GM21423 (cell line): Measurements from ENCODE around the gene NR4A3.
"Not testable (repeated sequence)": the region's sequence is repeated elsewhere in the genome, so short reads cannot be mapped to it uniquely, and the experiment has no call there.

ENCODE experiments used
- ATAC-seq: cut with Tn5 transposase; IDR thresholded peaks from one replicate; pipeline ENCODE4 v1.9.1; 2021; ENCODE audit warnings: mild to moderate bottlenecking, moderate library complexity; ENCODE audit not compliant: unreplicated experiment

The NR4A3 gene

DNA sequence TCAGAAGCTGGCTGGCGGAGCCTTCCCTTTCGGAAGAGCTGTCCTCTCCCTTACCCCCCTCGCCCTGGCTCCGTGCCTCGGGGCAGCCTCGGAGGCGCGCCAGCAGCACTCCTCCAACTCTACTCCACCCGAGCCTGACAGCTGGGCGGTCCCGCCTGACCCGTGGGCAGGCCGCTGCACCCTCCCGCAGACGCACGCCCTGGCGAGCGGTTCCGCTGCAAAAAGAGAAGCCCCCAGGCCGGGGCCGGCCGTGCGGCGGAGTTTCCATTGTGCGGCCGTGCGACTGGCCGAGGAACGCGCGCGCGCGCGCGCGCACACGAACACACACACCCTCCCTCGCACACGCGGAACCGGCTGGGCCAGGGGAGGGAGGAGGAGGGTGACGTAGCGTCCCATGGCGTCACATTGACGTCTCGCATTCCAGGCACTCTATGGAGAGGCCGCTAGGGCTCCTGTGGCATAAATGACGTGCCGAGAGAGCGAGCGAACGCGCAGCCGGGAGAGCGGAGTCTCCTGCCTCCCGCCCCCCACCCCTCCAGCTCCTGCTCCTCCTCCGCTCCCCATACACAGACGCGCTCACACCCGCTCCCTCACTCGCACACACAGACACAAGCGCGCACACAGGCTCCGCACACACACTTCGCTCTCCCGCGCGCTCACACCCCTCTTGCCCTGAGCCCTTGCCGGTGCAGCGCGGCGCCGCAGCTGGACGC is at the start of gene NR4A3:
NR4A3 (plus strand) TSS at position 490 of the 713 bp plus-strand sequence. CDS start 6,158 bp downstream, outside the sequence.
- ATAC-seq = peak; percentile 31

DNA sequence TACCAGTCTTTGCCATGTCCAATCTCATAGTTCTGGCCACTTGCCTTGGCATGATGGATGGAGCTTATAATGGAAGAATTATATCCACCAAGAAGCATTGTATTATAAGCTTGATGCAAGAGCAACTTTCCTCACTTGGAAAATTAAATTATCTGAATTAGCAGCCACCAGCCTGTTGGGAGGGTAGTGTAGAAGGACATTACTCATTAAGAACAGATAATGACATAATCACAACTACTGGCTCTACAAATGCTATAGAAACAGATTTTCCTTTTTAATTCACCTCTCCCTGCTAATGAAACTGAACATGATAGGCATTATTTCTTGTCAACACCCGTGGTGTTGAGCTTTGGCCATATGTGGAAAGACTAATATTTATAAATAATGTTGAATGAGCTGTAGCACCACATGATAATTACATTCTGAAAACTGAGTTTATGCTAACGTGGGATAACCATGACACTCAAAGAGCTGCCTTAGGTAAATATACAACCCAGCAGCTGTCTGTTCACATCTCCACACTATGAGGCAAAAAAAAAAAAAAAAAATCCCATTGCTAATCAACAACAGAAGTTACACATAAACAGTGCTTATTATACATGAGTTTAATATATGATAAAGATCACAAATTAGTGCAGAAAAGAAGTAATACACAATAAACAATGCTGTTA is 48.1 kb upstream of the NR4A3 start:
- no peak for ATAC-seq

DNA sequence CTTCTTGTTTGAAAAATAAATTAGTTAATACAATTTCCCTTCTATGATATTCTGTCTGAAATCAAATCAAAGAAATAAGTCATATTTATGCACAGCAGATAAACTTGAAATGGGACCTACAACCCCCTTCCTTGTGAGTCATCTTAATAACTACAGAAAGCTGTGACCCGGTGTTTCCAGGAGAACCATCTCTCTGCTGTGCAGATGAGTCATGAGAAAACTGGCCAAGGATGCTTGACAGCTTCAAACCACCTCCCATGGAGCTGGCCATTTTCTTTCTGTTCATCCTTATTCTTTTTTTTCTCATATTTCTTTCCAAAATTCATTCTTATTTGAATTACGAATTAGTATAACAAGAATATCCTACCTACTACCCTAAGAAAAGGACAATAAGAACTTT is 43.4 kb upstream of the NR4A3 start:
- no peak for ATAC-seq

DNA sequence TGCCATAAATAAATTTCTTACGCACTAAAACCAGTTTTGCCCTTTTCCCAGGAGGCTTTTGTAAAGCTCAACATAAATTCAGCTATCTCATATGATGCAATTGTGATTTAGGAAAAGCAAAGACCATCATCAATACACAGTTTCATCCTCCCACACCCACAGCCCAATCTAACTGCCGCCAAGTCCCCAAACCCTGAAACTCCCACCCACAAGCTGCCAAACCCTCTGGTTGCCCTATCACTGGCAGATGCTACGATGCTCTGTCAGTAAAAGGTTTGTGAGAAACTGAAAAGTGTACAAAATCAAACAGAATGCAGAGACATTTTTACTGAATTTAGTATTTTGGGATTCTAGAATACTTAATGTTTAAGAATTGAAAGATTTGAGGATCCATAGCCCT is 42.8 kb upstream of the NR4A3 start:
- no peak for ATAC-seq

DNA sequence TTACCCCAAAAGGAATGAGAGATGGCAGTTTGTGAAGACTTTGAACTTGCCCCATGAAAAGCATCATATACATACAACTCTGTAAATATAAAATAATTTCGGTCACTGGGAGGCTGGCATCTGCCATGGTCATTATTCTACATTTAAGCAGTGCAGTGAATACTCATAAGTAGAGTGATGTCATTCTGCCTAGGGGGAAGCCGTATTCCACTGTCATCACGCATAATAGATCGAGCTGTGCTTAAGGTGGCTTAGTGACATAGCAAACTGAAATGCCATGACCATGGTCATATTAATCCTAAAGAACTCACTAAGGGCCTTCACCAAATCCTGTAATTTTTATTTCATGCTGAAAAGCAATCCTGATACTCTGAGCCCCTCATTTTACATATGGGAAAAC is 42.4 kb upstream of the NR4A3 start:
- ATAC-seq = no peak

DNA sequence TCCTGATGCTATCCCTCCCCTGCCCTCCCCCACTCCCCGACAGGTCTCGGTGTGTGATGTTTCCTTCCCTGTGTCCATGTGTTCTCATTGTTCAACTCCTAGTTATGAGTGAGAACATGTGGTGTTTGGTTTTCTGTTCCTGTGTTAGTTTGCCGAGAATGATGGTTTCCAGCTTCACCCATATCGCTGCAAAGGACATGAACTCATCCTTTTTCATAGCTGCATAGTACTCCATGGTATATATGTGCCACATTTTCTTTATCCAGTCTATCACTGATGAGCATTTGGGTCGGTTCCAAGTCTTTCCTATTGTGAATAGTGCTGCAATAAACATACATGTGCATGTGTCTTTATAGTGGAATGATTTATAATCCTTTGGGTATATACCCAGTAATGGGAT is 39.3 kb upstream of the NR4A3 start:
- not testable (repeated sequence) for ATAC-seq

DNA sequence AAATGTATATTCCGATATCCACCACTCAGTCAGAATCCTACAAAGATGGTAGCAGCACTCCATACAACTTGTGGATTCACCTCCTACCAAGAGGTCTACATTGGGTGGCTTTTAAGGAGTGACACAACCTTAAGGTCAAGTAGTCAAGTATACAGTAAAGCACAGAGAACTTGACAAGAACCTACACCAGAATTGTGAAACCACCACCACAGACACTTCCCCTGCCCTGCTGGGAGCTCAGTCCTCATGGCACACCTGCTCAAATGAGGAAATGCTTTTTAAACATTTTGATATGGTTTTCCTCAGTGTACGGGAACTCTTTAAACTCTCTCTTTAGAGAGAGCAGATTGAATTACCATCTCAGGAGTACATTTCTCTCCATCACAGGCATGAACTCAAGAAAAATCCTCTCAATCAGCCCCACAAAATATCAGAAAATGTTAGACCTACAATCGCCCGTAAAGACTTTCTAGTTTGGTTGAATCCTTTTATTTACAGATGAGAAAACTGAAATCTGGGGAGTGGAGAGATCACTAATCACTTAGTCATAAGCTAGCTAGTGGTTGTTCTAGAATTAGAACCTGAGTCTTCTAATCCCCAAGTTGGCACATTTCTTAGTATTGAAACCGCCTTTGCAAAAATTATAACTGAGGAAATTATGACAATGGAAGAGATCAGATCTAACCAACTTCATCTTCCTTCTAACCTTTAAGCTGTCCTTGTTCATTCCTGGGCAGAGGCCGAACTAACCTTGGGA is 38.5 kb upstream of the NR4A3 start:
- ATAC-seq = no peak

DNA sequence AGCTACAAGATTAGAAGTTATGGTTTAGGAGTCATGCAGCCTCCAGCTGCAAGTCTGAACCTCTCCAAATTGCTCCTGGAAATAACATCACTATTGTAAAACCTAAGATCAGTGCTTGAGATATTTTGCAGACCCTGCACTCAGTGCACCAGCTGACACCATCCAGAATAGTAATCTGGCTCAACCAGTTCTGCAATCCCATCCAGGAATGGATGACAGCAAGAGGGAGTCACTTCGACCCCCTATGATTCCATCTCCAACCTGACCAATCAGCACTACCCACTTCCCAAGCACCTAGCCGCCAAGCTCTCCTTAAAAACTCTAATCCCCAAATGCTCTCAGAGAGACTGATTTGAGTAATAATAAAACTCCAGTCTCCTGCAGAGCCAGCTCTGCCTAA is 37.9 kb upstream of the NR4A3 start:
- no peak for ATAC-seq

DNA sequence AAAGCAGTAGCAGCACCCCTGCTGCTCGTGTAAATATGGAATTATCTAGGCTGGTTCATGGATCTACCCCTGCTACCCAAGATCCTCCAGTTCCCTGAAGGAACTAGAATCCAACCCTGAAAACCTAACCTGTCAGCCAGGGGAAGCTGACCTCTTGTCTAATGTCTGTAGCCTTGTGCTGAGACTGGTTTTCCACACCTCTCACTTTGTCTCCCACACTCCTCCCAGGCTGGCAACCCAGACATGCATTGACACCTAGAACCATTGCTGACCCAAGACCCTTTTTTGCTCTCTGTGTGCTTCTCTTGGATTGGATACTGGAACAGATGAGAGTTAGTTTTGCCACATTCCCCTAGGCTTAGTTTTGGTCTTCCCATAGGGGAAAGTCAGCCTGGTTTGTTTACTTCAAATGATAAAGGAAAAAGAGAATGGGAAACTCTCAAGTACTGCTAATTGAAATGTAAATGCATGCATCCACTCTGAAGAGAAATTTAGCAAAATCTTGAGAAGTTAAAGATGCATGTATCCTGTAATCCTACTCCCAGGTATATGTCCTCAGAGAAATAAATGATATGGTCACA is 36.6 kb upstream of the NR4A3 start:
- ATAC-seq = no peak

DNA sequence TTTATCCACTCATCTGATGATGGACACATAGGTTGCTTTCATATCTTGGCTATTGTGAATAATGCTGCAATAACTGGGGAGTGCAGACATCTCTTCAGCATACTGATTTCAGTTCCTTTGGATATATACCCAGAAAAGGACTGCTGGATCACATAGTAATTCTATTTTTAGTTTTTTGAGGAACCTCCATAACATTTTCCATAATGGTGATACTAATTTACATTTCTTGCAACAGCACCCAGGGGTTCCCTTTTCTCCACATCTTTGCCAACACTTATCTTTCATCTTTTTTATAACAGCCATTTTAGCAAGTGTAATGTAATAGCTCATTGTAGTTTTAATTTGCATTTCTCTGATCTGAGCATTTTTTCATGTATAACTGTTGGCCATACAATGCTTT is 34.1 kb upstream of the NR4A3 start:
- no peak for ATAC-seq

DNA sequence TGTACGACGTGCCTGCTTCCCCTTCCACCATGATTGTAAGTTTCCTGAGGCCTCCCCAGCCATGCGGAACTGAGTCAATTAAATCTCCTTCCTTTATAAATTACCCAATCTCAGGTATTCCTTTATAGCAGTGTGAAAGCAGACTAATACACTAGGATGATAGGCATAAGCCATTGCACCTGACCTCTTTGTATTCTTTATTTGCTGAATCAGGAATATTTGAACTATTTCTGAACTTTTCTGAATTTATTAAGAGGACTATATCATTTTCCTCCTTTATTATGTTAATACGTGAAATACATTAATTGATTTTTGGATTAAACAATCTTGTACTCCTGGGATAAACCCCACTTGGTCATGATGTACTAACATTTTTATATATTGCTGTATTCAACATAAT is 28.2 kb upstream of the NR4A3 start:
- ATAC-seq = no peak

DNA sequence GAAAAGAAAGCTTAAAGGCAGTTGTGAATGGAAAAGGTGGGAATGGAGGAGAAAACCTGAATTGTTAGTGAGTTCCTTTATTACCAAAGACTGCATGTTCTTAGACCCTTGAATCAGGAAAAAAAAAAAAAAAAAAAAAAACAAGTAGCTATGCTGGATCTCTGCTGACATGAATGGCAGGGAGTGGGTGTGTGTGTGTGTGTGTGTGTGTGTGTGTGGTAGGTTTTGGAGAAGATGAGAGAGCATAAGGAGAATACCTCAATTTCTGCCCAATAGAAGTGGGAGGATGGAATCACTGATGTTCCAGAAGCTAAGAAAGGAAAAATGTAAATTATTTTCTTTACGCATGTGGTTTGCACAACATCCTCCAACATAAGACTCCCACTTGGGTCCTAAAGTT is 25.5 kb upstream of the NR4A3 start:
- no peak for ATAC-seq

DNA sequence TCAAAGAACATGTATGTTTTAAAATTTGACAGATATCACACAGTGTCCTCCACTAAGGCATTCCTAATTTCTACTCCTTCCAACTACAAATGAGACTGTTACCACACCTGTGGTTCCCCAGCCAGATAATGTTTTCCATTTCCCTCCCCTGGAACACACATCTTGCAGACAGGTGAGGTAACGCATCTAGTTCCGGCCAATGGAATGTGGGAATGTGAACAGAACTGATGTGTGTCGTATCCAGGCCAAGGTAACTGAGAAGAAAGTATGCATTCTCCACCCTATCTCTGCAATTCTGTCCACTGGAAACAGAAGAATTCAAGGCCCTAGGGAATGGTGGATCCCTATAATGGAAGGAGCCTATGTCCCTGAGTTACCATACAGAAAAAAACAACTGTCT is 19.9 kb upstream of the NR4A3 start:
- ATAC-seq = no peak

DNA sequence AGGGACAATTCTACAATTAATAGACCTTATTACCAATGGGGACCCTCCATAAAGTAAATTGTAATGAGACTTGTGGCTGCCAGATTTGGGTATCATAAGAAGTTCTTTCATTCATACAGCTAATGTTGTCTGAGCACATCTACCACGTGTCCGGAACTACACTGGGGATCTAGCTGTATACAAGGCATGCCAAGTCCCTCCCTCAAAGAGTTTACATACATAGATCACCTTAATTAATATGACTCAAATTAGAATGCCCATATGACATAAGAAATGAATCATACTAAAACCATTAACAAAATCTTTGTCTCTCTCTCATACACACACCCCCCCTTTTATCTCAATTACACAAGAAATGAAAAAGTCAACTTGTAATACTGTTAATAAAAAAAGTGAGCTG is 18.0 kb upstream of the NR4A3 start:
- no peak for ATAC-seq

DNA sequence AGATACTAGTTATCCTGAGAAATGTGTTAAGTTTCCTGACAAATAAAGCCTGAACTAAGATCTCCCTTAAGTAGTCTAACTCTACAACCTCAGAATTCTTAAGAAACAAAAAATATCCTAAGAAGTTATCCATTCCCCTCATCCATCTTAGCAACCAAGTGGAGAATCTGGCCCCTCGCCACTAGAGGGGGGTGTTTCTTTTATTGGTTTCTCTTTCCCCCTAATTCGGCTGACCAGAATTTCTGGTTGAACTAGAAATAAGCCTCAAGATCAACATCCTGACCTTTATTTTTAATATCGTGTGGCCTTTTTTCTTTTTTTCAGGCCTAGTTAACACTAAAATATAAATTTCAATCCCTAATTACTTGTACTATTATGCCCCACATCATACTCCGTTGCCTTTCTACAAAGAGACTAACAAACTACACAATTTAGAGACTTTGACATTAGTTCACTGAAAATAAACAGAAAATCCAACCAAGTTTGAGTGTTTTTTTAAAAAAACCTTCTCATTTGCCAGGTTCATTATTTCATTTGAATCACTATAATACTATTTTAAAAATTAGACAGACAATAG is 14.3 kb upstream of the NR4A3 start:
- peak; percentile 54 for ATAC-seq

DNA sequence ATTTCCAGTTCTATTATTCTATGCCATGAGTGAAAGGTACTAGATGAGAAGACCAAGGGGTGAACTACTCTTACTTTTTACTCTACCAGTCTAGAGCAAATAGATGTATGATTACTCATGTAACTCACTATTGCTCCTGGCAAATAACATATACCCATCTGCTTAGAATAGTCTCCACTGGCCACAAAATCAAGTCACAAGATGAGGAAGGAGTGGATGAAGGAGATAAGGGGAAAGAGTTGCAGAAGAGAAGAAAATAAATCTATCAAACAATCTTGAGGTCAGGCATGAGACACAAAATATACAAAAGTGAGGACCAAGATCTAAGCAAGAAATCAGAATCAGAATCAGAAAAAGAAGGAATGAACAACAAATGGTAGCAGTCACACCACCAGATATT is 13.7 kb upstream of the NR4A3 start:
- no peak for ATAC-seq

DNA sequence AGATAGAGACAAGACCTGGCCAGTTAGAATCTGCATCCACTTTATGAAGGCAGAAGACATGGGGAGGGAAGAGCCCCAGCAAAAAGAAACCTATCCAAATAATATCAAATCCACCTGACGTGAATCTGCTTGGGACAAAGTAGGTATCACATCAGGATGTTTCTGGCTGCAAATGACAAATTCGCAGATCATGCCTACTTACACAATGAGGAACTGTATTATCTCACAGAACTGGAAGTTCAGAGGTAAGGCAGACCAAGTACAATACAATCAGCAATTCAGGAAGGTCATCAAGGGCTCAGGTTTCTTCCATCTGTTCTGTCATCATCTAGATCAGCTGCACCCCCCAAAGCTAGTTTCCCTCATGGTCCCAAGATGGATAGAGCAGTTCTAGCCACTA is 13.2 kb upstream of the NR4A3 start:
- no peak for ATAC-seq

DNA sequence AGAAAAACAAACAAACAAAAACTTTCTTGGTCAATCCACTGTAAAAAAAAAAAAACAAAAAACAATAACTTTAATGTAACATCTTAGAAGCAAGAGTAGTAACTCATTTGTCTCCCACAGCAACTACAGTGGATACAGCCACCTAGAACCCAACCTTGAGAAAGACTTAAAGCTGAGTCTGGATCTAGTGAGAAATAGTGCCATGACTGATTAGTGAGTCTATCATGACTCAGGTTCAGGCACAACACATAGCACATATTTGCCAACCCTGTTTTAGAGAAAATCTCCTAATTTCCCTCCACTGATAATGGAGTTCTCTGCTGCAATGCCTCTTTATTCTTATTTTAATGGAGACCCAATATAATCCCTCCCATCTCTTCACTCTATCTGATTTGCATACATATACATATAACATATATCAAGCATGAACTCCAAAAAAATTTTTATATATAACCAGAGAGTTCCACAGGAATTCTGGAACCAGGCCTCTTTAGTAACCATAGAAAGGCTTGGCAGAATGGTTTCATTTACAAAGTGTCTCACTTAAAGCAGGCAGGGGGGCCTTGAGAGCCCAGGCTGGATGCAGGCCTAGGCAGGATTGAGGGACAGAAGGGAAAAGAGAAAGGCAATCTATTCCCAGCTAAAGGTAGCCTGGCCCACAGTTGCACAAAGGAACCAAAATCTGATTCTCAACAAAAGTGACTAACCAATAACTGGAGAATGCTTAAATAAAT is 11.9 kb upstream of the NR4A3 start:
- ATAC-seq = no peak

DNA sequence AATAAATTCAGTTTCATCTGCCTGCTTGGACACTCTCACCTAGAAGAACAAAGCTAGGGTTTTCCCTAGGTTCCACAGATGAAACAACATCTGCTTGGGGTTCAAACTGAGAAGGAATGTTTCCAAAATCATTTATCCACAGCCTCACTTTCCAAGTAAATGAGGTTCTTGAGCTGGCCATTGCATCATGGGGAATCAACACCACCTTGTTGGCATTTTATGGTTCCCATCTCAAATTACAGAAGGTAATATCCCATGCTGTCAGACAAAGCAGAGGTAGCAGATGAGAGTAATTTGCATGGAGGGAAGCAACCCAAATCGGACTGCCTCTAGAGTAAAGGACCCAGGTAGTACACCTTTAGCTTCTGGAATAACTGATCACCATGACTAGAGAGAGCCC is 10.5 kb upstream of the NR4A3 start:
- no peak for ATAC-seq

DNA sequence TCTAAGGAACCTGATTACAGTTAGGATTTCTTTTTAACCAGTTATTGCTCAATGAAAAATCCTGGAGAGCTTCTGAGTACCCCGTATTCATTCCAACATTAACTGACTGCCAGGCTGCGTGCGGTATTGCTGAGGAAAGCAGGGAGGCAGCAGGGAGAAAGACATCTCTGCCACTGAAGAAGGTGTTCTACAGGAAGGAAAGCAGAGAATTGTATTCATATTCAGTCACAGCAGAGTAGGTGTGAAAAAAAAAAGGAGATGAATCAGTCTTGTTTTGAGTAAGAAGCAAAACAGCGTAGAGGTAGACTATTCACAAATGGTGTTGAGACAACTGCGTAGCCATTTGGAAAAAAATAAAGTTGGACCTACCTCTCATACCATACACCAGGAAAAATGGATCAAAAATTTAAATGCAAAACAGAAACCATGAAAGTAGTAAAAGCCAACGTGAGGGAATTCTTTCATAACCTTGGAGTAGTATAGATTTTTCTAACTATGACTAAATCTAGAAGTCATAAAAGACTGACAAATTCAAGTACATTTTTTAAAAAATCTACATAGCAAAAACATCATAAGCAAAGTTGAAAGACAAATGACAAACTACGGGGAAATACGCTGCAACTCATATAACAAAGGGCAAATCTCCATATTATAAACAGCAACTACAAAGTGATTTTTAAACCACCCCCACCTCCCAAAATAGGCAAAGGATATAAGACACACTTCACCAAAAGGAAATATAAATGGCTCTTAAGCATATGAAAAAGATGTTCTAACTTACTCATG is 9.9 kb upstream of the NR4A3 start:
- ATAC-seq = peak; percentile 69
